Bone marrow (tissue), 2 donors: ENCODE results near the gene OR4C15.

Experiments
- DNase-seq, 2 donors: peaks; one replicate each; lab custom pipeline; 2025; lab: John Stamatoyannopoulos, UW

Gene OR4C15

DNA sequence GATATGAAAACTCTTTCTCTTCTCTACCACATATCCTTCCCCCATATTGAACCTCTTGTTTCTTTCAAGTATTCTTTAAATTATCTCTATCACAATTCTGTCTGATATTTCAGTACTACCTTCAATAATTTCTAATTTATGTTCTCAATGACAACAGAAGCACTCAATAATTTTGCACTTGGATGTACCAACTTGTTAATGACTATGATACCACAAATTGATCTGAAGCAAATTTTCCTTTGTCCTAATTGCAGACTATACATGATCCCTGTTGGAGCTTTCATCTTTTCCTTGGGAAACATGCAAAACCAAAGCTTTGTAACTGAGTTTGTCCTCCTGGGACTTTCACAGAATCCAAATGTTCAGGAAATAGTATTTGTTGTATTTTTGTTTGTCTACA is at the start of gene OR4C15:
TSS of gene OR4C15 (plus strand) at position 301 of the 400 bp plus-strand sequence. CDS start at position 301, 0 bp downstream.
- no peak for DNase-seq

DNA sequence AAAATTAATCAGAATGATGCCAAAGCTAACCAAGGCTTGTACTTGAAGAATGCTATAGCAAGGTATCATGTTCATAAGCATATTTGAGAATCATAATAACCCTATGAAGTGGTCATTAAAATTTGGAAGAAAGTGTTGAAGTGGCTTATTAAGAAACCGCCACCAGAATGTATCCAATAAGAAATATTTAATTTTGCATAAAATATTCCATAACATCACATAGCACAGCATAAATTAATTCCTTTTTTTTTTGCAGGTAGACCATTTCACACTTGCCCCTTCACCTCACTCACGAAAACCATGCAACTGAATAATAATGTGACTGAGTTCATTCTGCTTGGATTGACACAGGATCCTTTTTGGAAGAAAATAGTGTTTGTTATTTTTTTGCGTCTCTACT is 17.6 kb downstream of the OR4C15 start, which contains the start of gene OR4C16:
TSS of gene OR4C16 (plus strand) at position 301 of the 400 bp plus-strand sequence. CDS start at position 301, 0 bp downstream.
- no peak for DNase-seq

DNA sequence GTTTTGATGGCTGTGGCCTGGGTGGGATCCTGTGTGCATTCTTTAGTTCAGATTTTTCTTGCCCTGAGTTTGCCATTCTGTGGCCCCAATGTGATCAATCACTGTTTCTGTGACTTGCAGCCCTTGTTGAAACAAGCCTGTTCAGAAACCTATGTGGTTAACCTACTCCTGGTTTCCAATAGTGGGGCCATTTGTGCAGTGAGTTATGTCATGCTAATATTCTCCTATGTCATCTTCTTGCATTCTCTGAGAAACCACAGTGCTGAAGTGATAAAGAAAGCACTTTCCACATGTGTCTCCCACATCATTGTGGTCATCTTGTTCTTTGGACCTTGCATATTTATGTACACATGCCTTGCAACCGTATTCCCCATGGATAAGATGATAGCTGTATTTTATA is 18.3 kb downstream of the OR4C15 start:
- no peak for DNase-seq
